CD4-positive, alpha-beta T cell (primary cell): ENCODE data around the gene PER1. TPM values are rescaled to one million over a fixed set of nuclear protein-coding genes. Genes with fewer than 3 reads are reported as not detected.

Experiments
- ATAC-seq: fragments of 200-7000 bp; cut with Tn5 transposase; one replicate; pipeline ENCODE4 v1.10.0; 2022; ENCODE audit warnings: mild to moderate bottlenecking; ENCODE audit not compliant: poor library complexity
- CTCF ChIA-PET: fragments of 350-600 bp; sonication (Branson Sonifier 250); formaldehyde crosslinking; loops from one replicate; lab custom pipeline; 2021; ENCODE audit warnings: antibody characterized with exemption, inconsistent platforms; lab: Charles Lee
- POLR2A ChIA-PET: fragments of 350-600 bp; sonication (Branson Sonifier 250); formaldehyde crosslinking; loops from one replicate; lab custom pipeline; 2021; ENCODE audit warnings: antibody characterized with exemption, inconsistent platforms; lab: Charles Lee
- DNase-seq, 14 experiments: peaks; one replicate each; pipeline ENCODE4 v3.0.0-alpha.2; 2013 to 2020; ENCODE audit warnings: mixed read lengths in 2 of 14
- H3K27ac ChIP-seq, 2 donors: one replicate each; pipeline versions ENCODE4 v1.5.1 to v1.7.0; 2013; ENCODE audit warnings: low read length in 2 of 2, low read depth in 1 of 2, mild to moderate bottlenecking in 1 of 2
- H3K27me3 ChIP-seq, 2 experiments: 1 replicate in 1 of 2; 2 replicates in 1 of 2; pipeline versions ENCODE4 v1.6.1 to v1.7.0; 2013; ENCODE audit warnings: low read length in 2 of 2, control low read depth in 1 of 2, mild to moderate bottlenecking in 1 of 2, moderate library complexity in 1 of 2; ENCODE audit not compliant: insufficient read depth in 2 of 2, control insufficient read depth in 1 of 2
- H3K36me3 ChIP-seq: one replicate; pipeline ENCODE4 v1.6.1; 2013; ENCODE audit warnings: low read length, control low read depth; ENCODE audit not compliant: insufficient read depth
- H3K4me1 ChIP-seq: one replicate; pipeline ENCODE4 v1.6.1; 2013; ENCODE audit warnings: low read length, control low read depth; ENCODE audit not compliant: insufficient read depth
- H3K4me3 ChIP-seq: one replicate; pipeline ENCODE4 v1.5.1; 2013; ENCODE audit warnings: mild to moderate bottlenecking, low read length, moderate library complexity
- H3K9me3 ChIP-seq, 2 experiments: 1 replicate in 1 of 2; 2 replicates in 1 of 2; pipeline versions ENCODE4 v1.6.1 to v1.7.0; 2013; ENCODE audit warnings: low read length in 2 of 2, mild to moderate bottlenecking in 2 of 2, control low read depth in 1 of 2, moderate library complexity in 1 of 2; ENCODE audit not compliant: control insufficient read depth in 1 of 2, insufficient read depth in 1 of 2
- H3K27ac Mint-ChIP-seq: one replicate; pipeline ENCODE4 v1.8.0; 2020; ENCODE audit warnings: mixed read lengths
- H3K27me3 Mint-ChIP-seq: one replicate; pipeline ENCODE4 v1.8.0; 2021; ENCODE audit warnings: mixed read lengths
- H3K36me3 Mint-ChIP-seq: one replicate; pipeline ENCODE4 v1.8.0; 2021; ENCODE audit warnings: low read depth, mixed read lengths
- H3K4me1 Mint-ChIP-seq: one replicate; pipeline ENCODE4 v1.8.0; 2021; ENCODE audit warnings: low read depth, mixed read lengths
- H3K4me3 Mint-ChIP-seq: one replicate; pipeline ENCODE4 v1.8.0; 2020; ENCODE audit warnings: mild to moderate bottlenecking, mixed read lengths
- H3K9me3 Mint-ChIP-seq: one replicate; pipeline ENCODE4 v1.8.0; 2020; ENCODE audit warnings: mixed read lengths
- intact Hi-C, 2 experiments: fragments of 100-400 bp; cut with DNase I in 1 of 2; cut with micrococcal nuclease in 1 of 2; formaldehyde crosslinking; loops; one replicate each; pipeline versions ENCODE4 v1.15.1 to v1.9.0; 2023 to 2025; cut with DNase I, micrococcal nuclease
- total RNA-seq, 174 experiments: library from RNA in 2 of 174; stranded (reverse) in 2 of 174; gene quantifications; one replicate each; pipeline ENCODE4 v1.2.3 and lab custom pipeline; 2021 to 2026
- TF ChIP-seq, protein P1 (sequence below): fragments of 200-600 bp; IDR thresholded peaks from one replicate; pipeline ENCODE4 v1.8.0; 2022; ENCODE audit warnings: antibody characterized with exemption, mild to moderate bottlenecking

Gene PER1
- total RNA-seq, 2 experiments from 2014 or later: 1,723 to 1,794 TPM

GRCh38 chr17:8138374-8138671 is 13.9 kb downstream of the PER1 start:
- no peaks in the 10 kb centered on the region for H3K9me3 Mint-ChIP-seq
- TF ChIP-seq, protein P1, sequence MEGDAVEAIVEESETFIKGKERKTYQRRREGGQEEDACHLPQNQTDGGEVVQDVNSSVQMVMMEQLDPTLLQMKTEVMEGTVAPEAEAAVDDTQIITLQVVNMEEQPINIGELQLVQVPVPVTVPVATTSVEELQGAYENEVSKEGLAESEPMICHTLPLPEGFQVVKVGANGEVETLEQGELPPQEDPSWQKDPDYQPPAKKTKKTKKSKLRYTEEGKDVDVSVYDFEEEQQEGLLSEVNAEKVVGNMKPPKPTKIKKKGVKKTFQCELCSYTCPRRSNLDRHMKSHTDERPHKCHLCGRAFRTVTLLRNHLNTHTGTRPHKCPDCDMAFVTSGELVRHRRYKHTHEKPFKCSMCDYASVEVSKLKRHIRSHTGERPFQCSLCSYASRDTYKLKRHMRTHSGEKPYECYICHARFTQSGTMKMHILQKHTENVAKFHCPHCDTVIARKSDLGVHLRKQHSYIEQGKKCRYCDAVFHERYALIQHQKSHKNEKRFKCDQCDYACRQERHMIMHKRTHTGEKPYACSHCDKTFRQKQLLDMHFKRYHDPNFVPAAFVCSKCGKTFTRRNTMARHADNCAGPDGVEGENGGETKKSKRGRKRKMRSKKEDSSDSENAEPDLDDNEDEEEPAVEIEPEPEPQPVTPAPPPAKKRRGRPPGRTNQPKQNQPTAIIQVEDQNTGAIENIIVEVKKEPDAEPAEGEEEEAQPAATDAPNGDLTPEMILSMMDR: no peak

DNA sequence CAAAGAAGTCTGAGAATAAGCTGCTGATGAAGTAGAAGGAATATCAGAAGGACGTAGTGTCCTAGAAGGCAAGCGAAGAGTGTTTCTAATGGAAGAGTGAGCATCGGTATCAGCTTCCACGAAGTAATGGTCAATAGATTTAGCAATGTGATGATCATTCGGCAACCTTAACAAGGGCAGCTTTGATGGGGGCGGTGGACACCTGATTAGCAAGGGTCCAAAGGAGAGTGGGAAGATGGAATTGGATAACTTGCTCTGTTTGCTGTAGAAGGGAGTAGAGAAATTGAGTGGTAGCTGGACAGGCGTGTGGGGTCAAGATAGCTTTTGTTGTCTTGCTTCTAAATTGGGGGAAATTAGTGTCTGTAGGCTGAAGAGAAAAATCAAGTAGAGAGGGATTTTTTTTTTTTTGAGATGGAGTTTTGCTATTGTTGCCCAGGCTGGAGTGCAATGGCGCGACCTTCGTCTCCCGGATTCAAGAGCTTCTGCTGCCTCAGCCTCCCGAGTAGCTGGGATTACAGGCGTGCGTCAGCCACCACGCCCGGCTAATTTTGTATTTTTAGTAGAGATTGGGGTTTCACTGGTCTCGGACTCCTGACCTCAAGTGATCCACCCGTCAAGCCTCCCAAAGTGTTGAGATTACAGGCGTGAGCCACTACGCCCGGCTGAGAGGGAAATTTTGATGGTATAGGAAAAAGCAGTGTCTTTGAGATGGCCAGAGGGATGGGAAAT is 14.4 kb downstream of the PER1 start:
- Histone ChIP-seq H3K4me3 (peak overlapping the region; percentile 71), H3K4me1 (peaks cover 26% of the 10 kb centered on the region), H3K27me3 (no peaks in the 10 kb centered on the region), H3K27ac (no peak overlapping the region), H3K9me3 (no peaks in the 10 kb centered on the region), H3K36me3 (peaks cover 26% of the 10 kb centered on the region)
- H3K27ac Mint-ChIP-seq: no peak overlapping the region
- H3K9me3 Mint-ChIP-seq: no peaks in the 10 kb centered on the region
- intact Hi-C loops: loop anchor here (1.0 to 5.0 kb wide), 11 partner anchors 12 to 162 kb away; partner anchors contain the start of gene HES7 (in 1 of the 2)
- H3K4me1 Mint-ChIP-seq: no peaks in the 10 kb centered on the region
- H3K4me3 Mint-ChIP-seq: no peak overlapping the region
- TF ChIP-seq, protein P1: no peak
- POLR2A ChIA-PET: interaction anchor here (0.6 to 5.6 kb wide), 17 partner anchors 10 to 112 kb away, joined by 3 to 105 read pairs (median 16); partner anchors contain the start of genes ALOXE3, AURKB, BORCS6 and CTC1
- no peak for ATAC-seq
- no peaks in the 10 kb centered on the region for H3K27me3 Mint-ChIP-seq
- H3K36me3 Mint-ChIP-seq: peaks cover 27% of the 10 kb centered on the region
- CTCF ChIA-PET: interaction anchor here (1.0 to 4.6 kb wide), 18 partner anchors 8 to 158 kb away, joined by 3 to 42 read pairs (median 10); partner anchors contain the start of genes ALOXE3, CTC1, HES7 and PFAS
- DNase-seq: no peak

More at GRCh38 chr17:8138374-8138671, 13.9 kb downstream of the PER1 start:
- Mint-ChIP-seq H3K4me1 (no peaks in the 10 kb centered on the region), H3K4me3 (no peak overlapping the region), H3K36me3 (peaks cover 32% of the 10 kb centered on the region), H3K27me3 (no peaks in the 10 kb centered on the region), H3K27ac (no peak overlapping the region)
- ChIA-PET POLR2A (interaction anchor here (0.6 to 5.6 kb wide), 21 partner anchors 10 to 157 kb away, joined by 3 to 105 read pairs (median 13); partner anchors contain the start of genes ALOXE3, AURKB, BORCS6 and CTC1), CTCF (interaction anchor here (0.9 to 4.6 kb wide), 26 partner anchors 8 to 162 kb away, joined by 3 to 42 read pairs (median 6); partner anchors contain the start of genes ALOXE3, BORCS6, CTC1 and HES7)
- no peaks in the 10 kb centered on the region for H3K9me3 ChIP-seq
- H3K36me3 ChIP-seq: peaks cover 31% of the 10 kb centered on the region
- peaks cover 26% of the 10 kb centered on the region for H3K4me1 ChIP-seq
- intact Hi-C loops: loop anchor here (1.0 to 5.0 kb wide), 11 partner anchors 12 to 162 kb away; partner anchors contain the start of gene HES7 (in 1 of the 2)
- DNase-seq (no peak), ATAC-seq (no peak)
- peak overlapping the region; percentile 71 for H3K4me3 ChIP-seq
- H3K27me3 ChIP-seq: no peaks in the 10 kb centered on the region
- H3K27ac ChIP-seq: peak overlapping the region; percentile 71 to 91

GRCh38 chr17:8133941-8134340 is 18.3 kb downstream of the PER1 start:
- ATAC-seq (no peak), DNase-seq (no peak)
- Mint-ChIP-seq H3K4me3 (no peak overlapping the region), H3K4me1 (no peaks in the 10 kb centered on the region), H3K9me3 (no peaks in the 10 kb centered on the region), H3K27me3 (no peaks in the 10 kb centered on the region), H3K36me3 (no peaks in the 10 kb centered on the region), H3K27ac (no peak overlapping the region)
- Histone ChIP-seq H3K4me3 (no peak overlapping the region), H3K36me3 (no peaks in the 10 kb centered on the region), H3K27ac (no peak overlapping the region), H3K4me1 (peaks cover 12% of the 10 kb centered on the region), H3K27me3 (no peaks in the 10 kb centered on the region), H3K9me3 (no peaks in the 10 kb centered on the region)
- ChIA-PET CTCF (interaction anchor here (1.2 to 2.7 kb wide), 2 partner anchors 14 to 60 kb away, joined by 4 to 8 read pairs; no protein-coding TSS in a partner anchor), POLR2A (no interaction called here)
- intact Hi-C loops: no loop called here
- TF ChIP-seq, protein P1: no peak
